ENCODE data around the gene SPSB1. TPM values are rescaled to one million over a fixed set of nuclear protein-coding genes. Genes with fewer than 3 reads are reported as not detected.

The SPSB1 gene
- total and polyA plus RNA-seq, 12 donors = 1.4 to 14.0 (median 9.9) TPM

- no peak overlapping the region for H3K27ac ChIP-seq
- H3K4me3 ChIP-seq = no peak overlapping the region
- 88 to 98% (median 89%) methylated on average over 1 to 7 of the region's 7 CpGs for WGBS, 4 donors
- TF ChIP-seq CTCF (IDR thresholded peaks at IDR 0.05) (no peak), POLR2A (IDR thresholded peaks at IDR 0.05) (no peak)
- intact Hi-C loops (cut with DNase I) = no loop called here
- no peak for DNase-seq
- peaks cover 26 to 44% of the 10 kb centered on the region in 2 donors for H3K4me1 ChIP-seq (replicated peaks in 1 of 2)
- H3K9me3 ChIP-seq (replicated peaks in 1 of 3) = no peaks in the 10 kb centered on the region
- H3K36me3 ChIP-seq (replicated peaks in 1 of 2) = peaks cover 0 to 4% of the 10 kb centered on the region in 2 donors
- no peaks in the 10 kb centered on the region for H3K27me3 ChIP-seq
Observed at GRCh38 chr1:9256332-9256731, 36.4 kb upstream of the SPSB1 start.

GRCh38 chr1:9257851-9258250, 34.8 kb upstream of the SPSB1 start:
- no peak for TF ChIP-seq CTCF (IDR thresholded peaks at IDR 0.05)
- no peak for TF ChIP-seq POLR2A (IDR thresholded peaks at IDR 0.05)
- Histone ChIP-seq H3K27me3 (no peaks in the 10 kb centered on the region), H3K27ac (no peak overlapping the region), H3K9me3 (replicated peaks in 1 of 3) (no peaks in the 10 kb centered on the region), H3K4me3 (no peak overlapping the region), H3K4me1 (replicated peaks in 1 of 2) (peaks cover 12 to 29% of the 10 kb centered on the region in 2 donors), H3K36me3 (replicated peaks in 1 of 2) (peaks cover 0 to 19% of the 10 kb centered on the region in 2 donors)
- no peak for DNase-seq
- intact Hi-C loops (cut with DNase I) = no loop called here
- WGBS, 4 donors = 95 to 96% (median 95%) methylated on average over 20 to 22 of the region's 22 CpGs

- TF ChIP-seq POLR2A (IDR thresholded peaks at IDR 0.05) (no peak), CTCF (IDR thresholded peaks at IDR 0.05) (no peak)
- Histone ChIP-seq H3K4me3 (no peak overlapping the region), H3K27ac (no peak overlapping the region), H3K27me3 (no peaks in the 10 kb centered on the region), H3K36me3 (replicated peaks in 1 of 2) (peaks cover 0 to 27% of the 10 kb centered on the region in 2 donors), H3K9me3 (replicated peaks in 1 of 3) (no peaks in the 10 kb centered on the region), H3K4me1 (replicated peaks in 1 of 2) (peaks cover 4 to 21% of the 10 kb centered on the region in 2 donors)
- no peak for DNase-seq
- intact Hi-C loops (cut with DNase I) = no loop called here
- WGBS, 4 donors = 95 to 97% (median 97%) methylated on average over 9 of the region's 9 CpGs
Observed at GRCh38 chr1:9258629-9259028, 34.1 kb upstream of the SPSB1 start.

DNA sequence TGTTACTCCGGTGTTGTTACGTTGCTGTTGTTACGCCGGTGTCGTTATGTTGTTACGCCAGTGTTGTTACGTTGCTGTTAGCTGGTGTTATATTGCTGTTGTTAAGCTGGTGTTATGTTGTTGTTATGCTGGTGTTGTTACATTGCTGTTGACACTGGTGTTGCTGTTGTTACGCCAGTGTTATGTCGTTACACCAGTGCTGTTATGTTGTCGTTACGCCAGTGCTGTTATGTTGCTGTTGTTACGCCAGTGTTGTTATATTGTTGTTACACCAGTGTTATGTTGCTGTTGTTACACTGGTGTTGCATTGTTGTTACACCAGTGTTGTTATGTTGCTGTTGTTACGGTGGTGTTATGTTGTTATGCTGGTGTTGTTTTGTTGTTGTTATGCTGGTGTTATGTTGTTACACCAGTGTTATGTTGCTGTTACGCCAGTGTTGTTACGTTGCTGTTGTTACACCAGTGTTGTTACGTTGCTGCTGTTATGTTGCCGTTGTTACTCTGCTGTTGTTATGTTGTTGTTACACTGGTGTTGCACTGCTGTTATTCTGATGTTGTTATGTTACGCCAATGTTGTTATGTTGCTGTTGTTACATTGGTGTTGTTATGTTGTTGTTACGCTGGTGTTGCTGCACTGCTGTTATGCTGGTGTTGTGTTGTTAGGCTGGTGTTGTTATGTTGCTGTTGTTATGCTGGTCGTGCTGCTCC, 32.5 kb upstream of the SPSB1 start:
- H3K4me1 ChIP-seq (replicated peaks in 1 of 2) = peaks cover 0 to 12% of the 10 kb centered on the region in 2 donors
- TF ChIP-seq CTCF (IDR thresholded peaks at IDR 0.05) (no peak), POLR2A (IDR thresholded peaks at IDR 0.05) (no peak)
- no peaks in the 10 kb centered on the region for H3K9me3 ChIP-seq (replicated peaks in 1 of 3)
- peaks cover 0 to 43% of the 10 kb centered on the region in 2 donors for H3K36me3 ChIP-seq (replicated peaks in 1 of 2)
- 90 to 95% (median 95%) methylated on average over 20 of the region's 20 CpGs for WGBS, 4 donors
- no peaks in the 10 kb centered on the region for H3K27me3 ChIP-seq
- H3K4me3 ChIP-seq = no peak overlapping the region
- H3K27ac ChIP-seq = no peak overlapping the region
- intact Hi-C loops (cut with DNase I) = no loop called here
- DNase-seq = no peak
